Adrenal gland (tissue), 5 donors: ENCODE data around the gene SIAE.

Source experiments
- POLR2A ChIP-seq, 2 donors: fragments of 450-650 bp; IDR thresholded peaks; one replicate each; pipeline ENCODE4 v1.6.1; 2017; ENCODE audit warnings: antibody characterized with exemption in 2 of 2, mild to moderate bottlenecking in 2 of 2, moderate library complexity in 1 of 2
- TF ChIP-seq, protein P1 (sequence below), 6 experiments: fragments of 450-650 bp in 4 of 6; fragments of 200-600 bp in 2 of 6; sonication (generic) in 1 of 6; IDR thresholded peaks; 1 replicate in 5 of 6; 2 replicates in 1 of 6; pipeline versions ENCODE4 v1.5.1 to v1.8.0; 2016 to 2021; ENCODE audit warnings: antibody characterized with exemption in 6 of 6, mild to moderate bottlenecking in 2 of 6, moderate library complexity in 1 of 6
- donor health status: DM: no; HTN: no; CAD: no.

DNA sequence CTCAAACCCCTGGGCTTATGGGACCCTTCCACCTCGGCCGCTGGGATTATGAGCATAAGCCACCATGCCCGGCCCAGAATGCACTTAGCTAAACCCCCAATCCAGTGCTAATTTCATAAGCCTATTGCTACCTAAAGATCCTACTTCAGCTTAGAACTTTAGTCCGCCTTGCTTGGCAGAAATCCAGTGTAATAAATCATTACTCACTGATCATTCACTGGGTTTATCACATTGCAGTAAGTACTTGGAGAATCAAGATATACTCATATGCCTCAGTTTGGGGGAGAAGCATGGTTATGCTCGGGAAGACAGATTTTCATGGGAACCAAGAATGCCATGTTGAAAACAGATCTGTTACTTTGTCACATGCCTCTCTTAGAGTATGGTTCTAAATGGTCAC lies 54.7 kb downstream of the SIAE start:
- TF ChIP-seq, protein P1, sequence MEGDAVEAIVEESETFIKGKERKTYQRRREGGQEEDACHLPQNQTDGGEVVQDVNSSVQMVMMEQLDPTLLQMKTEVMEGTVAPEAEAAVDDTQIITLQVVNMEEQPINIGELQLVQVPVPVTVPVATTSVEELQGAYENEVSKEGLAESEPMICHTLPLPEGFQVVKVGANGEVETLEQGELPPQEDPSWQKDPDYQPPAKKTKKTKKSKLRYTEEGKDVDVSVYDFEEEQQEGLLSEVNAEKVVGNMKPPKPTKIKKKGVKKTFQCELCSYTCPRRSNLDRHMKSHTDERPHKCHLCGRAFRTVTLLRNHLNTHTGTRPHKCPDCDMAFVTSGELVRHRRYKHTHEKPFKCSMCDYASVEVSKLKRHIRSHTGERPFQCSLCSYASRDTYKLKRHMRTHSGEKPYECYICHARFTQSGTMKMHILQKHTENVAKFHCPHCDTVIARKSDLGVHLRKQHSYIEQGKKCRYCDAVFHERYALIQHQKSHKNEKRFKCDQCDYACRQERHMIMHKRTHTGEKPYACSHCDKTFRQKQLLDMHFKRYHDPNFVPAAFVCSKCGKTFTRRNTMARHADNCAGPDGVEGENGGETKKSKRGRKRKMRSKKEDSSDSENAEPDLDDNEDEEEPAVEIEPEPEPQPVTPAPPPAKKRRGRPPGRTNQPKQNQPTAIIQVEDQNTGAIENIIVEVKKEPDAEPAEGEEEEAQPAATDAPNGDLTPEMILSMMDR (IDR thresholded peaks at IDR 0.05) = no peak
- no peak for TF ChIP-seq POLR2A (IDR thresholded peaks at IDR 0.05)
